Endodermal cell (in vitro differentiated cells): ENCODE measurements around the gene APOC1. TPM values are rescaled to one million over a fixed set of nuclear protein-coding genes. Genes with fewer than 3 reads are reported as not detected.

Experiments
- DNase-seq: peaks from one replicate; pipeline ENCODE4 v3.0.0-alpha.2; 2017
- H3K27ac ChIP-seq: 2 replicates; pipeline ENCODE4 v1.5.1; 2013; ENCODE audit warnings: mild to moderate bottlenecking, low read depth, low read length, moderate library complexity
- H3K27me3 ChIP-seq: 2 replicates; pipeline ENCODE4 v1.6.1; 2013; ENCODE audit warnings: mild to moderate bottlenecking, low read length, moderate library complexity; ENCODE audit not compliant: insufficient read depth, control insufficient read depth, poor library complexity, severe bottlenecking
- H3K36me3 ChIP-seq: 2 replicates; pipeline ENCODE4 v1.7.0; 2013; ENCODE audit warnings: mild to moderate bottlenecking, low read length, moderate library complexity; ENCODE audit not compliant: control insufficient read depth, insufficient read depth
- H3K4me1 ChIP-seq: one replicate; pipeline ENCODE4 v1.7.0; 2013; ENCODE audit warnings: low read length; ENCODE audit not compliant: control insufficient read depth, insufficient read depth
- H3K4me3 ChIP-seq: 2 replicates; pipeline ENCODE4 v1.5.1; 2013; ENCODE audit warnings: mild to moderate bottlenecking, low read length, moderate library complexity
- H3K9ac ChIP-seq: 2 replicates; pipeline ENCODE4 v1.6.1; 2013; ENCODE audit warnings: mild to moderate bottlenecking, low read length, moderate library complexity; ENCODE audit not compliant: poor library complexity, severe bottlenecking; ENCODE audit errors: extremely low read depth
- H3K9me3 ChIP-seq: 2 replicates; pipeline ENCODE4 v1.6.1; 2013; ENCODE audit warnings: mild to moderate bottlenecking, low read length, moderate library complexity; ENCODE audit not compliant: control insufficient read depth
- H3K27ac Mint-ChIP-seq: 2 replicates; pipeline ENCODE4 v1.8.0; 2020; ENCODE audit warnings: mixed read lengths
- H3K27me3 Mint-ChIP-seq: 2 replicates; pipeline ENCODE4 v1.8.0; 2021; ENCODE audit warnings: mild to moderate bottlenecking, mixed read lengths; ENCODE audit not compliant: insufficient read depth
- H3K36me3 Mint-ChIP-seq: 2 replicates; pipeline ENCODE4 v1.8.0; 2020; ENCODE audit warnings: low read depth, mixed read lengths
- H3K4me1 Mint-ChIP-seq: 2 replicates; pipeline ENCODE4 v1.8.0; 2020; ENCODE audit warnings: mixed read lengths
- H3K4me3 Mint-ChIP-seq: 2 replicates; pipeline ENCODE4 v1.8.0; 2020; ENCODE audit warnings: mild to moderate bottlenecking, moderate library complexity, mixed read lengths
- H3K9me3 Mint-ChIP-seq: 2 replicates; pipeline ENCODE4 v1.8.0; 2020; ENCODE audit warnings: mild to moderate bottlenecking, mixed read lengths
- CTCF ChIP-seq: fragments of 200-600 bp; sonication (generic); conservative IDR thresholded peaks from 2 replicates; pipeline ENCODE4 v1.5.0; 2021; ENCODE audit warnings: antibody characterized with exemption, mild to moderate bottlenecking
- WGBS, 2 experiments: methylation state at CpG; one replicate each; pipeline versions ENCODE4 v1.1.5 to v1.1.7; 2013; ENCODE audit warnings: missing lambda C conversion rate in 2 of 2, mixed read lengths in 1 of 2; ENCODE audit not compliant: insufficient coverage in 1 of 2, insufficient read length in 1 of 2; 5-methylcytosine and 5-hydroxymethylcytosine counted together
- total RNA-seq, 2 donors: library from RNA; stranded (reverse); fragmentation: NEBNext Ultra II Directional in 1 of 2; extraction: Animal tissue kit (Norgen Biotek cat#: 25700) in 1 of 2; gene quantifications; 2 replicates in 1 of 2; 3 replicates in 1 of 2; pipeline ENCODE4 v1.2.1, GENCODE V29; 2021

The APOC1 gene
- total RNA-seq, 2 donors from 2014 or later, result 914 to 1,040 TPM

- Mint-ChIP-seq H3K4me3 (peak overlapping the region; percentile 79), H3K36me3 (peaks cover 65% of the 10 kb centered on the region), H3K27ac (peak overlapping the region; percentile 96), H3K4me1 (peaks cover 11% of the 10 kb centered on the region), H3K9me3 (no peaks in the 10 kb centered on the region), H3K27me3 (no peaks in the 10 kb centered on the region)
- peaks cover 63% of the 10 kb centered on the region for H3K36me3 ChIP-seq
- 70 to 74% methylated on average over 17 of the region's 17 CpGs for WGBS, 2 experiments
- H3K4me3 ChIP-seq, result peak overlapping the region; percentile 85
- H3K9ac ChIP-seq, result peak overlapping the region; percentile 55
- DNase-seq, result no peak
- H3K9me3 ChIP-seq, result no peaks in the 10 kb centered on the region
- H3K27ac ChIP-seq, result peak overlapping the region; percentile 90
- no peaks in the 10 kb centered on the region for H3K27me3 ChIP-seq
- no peaks in the 10 kb centered on the region for H3K4me1 ChIP-seq
- no peak for TF ChIP-seq CTCF
These were observed 24.5 kb upstream of the APOC1 start for GRCh38 chr19:44889830-44890365.

- no peaks in the 10 kb centered on the region for H3K27me3 Mint-ChIP-seq
- peak; percentile 100 for DNase-seq
- H3K4me1 Mint-ChIP-seq, result peaks cover 11% of the 10 kb centered on the region
- no peaks in the 10 kb centered on the region for H3K27me3 ChIP-seq
- H3K27ac Mint-ChIP-seq, result peak overlapping the region; percentile 96
- H3K27ac ChIP-seq, result peak overlapping the region; percentile 90
- no peak for TF ChIP-seq CTCF
- no peaks in the 10 kb centered on the region for H3K9me3 Mint-ChIP-seq
- WGBS, 2 experiments, result 0% methylated on average over 29 to 40 of the region's 40 CpGs
- no peaks in the 10 kb centered on the region for H3K9me3 ChIP-seq
- peaks cover 65% of the 10 kb centered on the region for H3K36me3 Mint-ChIP-seq
- H3K4me1 ChIP-seq, result no peaks in the 10 kb centered on the region
- H3K4me3 ChIP-seq, result peak overlapping the region; percentile 85
- H3K4me3 Mint-ChIP-seq, result peak overlapping the region; percentile 79
- peak overlapping the region; percentile 55 for H3K9ac ChIP-seq
- peaks cover 65% of the 10 kb centered on the region for H3K36me3 ChIP-seq
These were observed 23.9 kb upstream of the APOC1 start for GRCh38 chr19:44890366-44891015.

- H3K27ac Mint-ChIP-seq, result peak within 1 kb of the TSS; percentile 96
- peak within 1 kb of the TSS; percentile 99 for H3K4me3 ChIP-seq
- H3K4me1 Mint-ChIP-seq, result peaks cover 11% of the 10 kb centered on the region
- H3K9me3 ChIP-seq, result no peaks in the 10 kb centered on the region
- no peaks in the 10 kb centered on the region for H3K27me3 Mint-ChIP-seq
- peak; percentile 44 for TF ChIP-seq CTCF
- peaks cover 63% of the 10 kb centered on the region for H3K36me3 ChIP-seq
- no peaks in the 10 kb centered on the region for H3K9me3 Mint-ChIP-seq
- 0% methylated on average over 40 to 81 of the region's 81 CpGs for WGBS, 2 experiments
- peaks cover 64% of the 10 kb centered on the region for H3K36me3 Mint-ChIP-seq
- H3K27ac ChIP-seq, result peak within 1 kb of the TSS; percentile 90
- peak within 1 kb of the TSS; percentile 89 for H3K9ac ChIP-seq
- peak; percentile 72 for DNase-seq
- H3K4me1 ChIP-seq, result no peaks in the 10 kb centered on the region
- no peaks in the 10 kb centered on the region for H3K27me3 ChIP-seq
- H3K4me3 Mint-ChIP-seq, result peak within 1 kb of the TSS; percentile 79
These were observed 23.2 kb upstream of the APOC1 start, which contains the start of gene TOMM40 for GRCh38 chr19:44891016-44891882. TOMM40 (plus strand) TSS chr19:44891254; CDS start chr19:44891416, 162 bp downstream.
